GM12874 (cell line): ENCODE results near the gene NR2F6.

ENCODE experiments used
- TF ChIP-seq, protein P1 (sequence below): IDR thresholded peaks from 2 replicates; pipeline ENCODE4 v1.5.1; 2011; ENCODE audit warnings: low read depth, mild to moderate bottlenecking, control low read depth, low read length, moderate library complexity; ENCODE audit not compliant: insufficient read depth

NR2F6 gene

GRCh38 chr19:17200408-17201079, 45.2 kb downstream of the NR2F6 start:
- TF ChIP-seq, protein P1, sequence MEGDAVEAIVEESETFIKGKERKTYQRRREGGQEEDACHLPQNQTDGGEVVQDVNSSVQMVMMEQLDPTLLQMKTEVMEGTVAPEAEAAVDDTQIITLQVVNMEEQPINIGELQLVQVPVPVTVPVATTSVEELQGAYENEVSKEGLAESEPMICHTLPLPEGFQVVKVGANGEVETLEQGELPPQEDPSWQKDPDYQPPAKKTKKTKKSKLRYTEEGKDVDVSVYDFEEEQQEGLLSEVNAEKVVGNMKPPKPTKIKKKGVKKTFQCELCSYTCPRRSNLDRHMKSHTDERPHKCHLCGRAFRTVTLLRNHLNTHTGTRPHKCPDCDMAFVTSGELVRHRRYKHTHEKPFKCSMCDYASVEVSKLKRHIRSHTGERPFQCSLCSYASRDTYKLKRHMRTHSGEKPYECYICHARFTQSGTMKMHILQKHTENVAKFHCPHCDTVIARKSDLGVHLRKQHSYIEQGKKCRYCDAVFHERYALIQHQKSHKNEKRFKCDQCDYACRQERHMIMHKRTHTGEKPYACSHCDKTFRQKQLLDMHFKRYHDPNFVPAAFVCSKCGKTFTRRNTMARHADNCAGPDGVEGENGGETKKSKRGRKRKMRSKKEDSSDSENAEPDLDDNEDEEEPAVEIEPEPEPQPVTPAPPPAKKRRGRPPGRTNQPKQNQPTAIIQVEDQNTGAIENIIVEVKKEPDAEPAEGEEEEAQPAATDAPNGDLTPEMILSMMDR = no peak

GRCh38 chr19:17197666-17198065, 48.1 kb downstream of the NR2F6 start:
- TF ChIP-seq, protein P1 = no peak

GRCh38 chr19:17196610-17197009, 49.1 kb downstream of the NR2F6 start:
- TF ChIP-seq, protein P1 = no peak

GRCh38 chr19:17195106-17195505, 50.6 kb downstream of the NR2F6 start:
- TF ChIP-seq, protein P1 = no peak

DNA sequence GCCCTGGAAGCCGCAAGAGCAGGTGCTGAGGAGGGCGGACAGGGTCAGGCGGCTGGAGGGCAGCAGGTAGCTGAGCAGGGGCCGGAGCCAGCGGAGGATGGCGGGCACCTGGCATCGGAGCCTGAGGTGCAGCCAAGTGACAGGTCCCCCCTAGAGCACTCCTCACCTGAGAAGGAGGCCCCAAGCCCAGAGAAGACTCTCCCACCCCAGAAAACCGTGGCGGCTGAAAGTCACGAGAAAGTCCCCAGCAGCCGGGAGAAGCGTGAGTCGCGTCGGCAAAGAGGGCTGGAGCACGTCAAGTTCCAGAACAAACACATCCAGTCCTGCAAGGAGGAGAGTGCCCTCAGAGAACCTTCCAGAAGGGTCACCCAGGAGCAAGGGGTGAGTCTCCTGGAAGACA, 51.1 kb downstream of the NR2F6 start:
- TF ChIP-seq, protein P1 = no peak

DNA sequence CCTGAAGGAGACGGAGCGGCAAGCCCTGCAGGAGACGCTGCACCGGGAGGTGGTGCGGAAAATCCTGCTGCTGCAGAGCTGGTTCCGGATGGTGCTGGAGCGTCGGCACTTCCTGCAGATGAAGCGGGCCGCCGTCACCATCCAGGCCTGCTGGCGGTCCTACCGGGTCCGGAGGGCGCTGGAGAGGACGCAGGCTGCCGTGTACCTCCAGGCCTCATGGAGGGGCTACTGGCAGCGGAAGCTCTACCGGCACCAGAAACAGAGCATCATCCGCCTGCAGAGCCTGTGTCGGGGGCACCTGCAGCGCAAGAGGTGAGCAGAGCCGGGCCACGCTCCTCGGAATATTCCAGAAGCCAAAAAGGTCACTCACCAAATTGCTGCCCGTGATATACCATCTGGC, 53.0 kb downstream of the NR2F6 start:
- TF ChIP-seq, protein P1 = no peak

DNA sequence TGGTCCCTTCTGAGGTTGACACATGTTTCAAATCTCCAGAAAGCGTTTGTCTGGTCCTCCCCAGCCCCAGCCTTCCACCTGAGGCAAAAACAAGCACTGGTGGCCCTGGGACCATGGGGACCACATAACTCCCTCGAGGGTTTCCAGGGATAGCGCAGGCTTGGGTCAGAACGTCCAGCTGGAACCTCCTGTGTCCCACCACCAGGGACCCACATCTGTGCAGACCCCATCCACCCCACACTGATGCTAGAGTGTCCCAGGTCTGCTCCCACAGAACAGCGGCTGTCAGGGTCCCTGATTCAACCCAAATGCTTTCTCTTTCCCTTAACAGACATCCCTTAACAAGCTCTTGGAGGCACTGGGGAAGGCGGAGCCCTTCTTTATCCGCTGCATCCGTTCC, 60.1 kb downstream of the NR2F6 start:
- TF ChIP-seq, protein P1 = no peak
